ENCODE data around the gene TRIO.

Gene TRIO

DNA sequence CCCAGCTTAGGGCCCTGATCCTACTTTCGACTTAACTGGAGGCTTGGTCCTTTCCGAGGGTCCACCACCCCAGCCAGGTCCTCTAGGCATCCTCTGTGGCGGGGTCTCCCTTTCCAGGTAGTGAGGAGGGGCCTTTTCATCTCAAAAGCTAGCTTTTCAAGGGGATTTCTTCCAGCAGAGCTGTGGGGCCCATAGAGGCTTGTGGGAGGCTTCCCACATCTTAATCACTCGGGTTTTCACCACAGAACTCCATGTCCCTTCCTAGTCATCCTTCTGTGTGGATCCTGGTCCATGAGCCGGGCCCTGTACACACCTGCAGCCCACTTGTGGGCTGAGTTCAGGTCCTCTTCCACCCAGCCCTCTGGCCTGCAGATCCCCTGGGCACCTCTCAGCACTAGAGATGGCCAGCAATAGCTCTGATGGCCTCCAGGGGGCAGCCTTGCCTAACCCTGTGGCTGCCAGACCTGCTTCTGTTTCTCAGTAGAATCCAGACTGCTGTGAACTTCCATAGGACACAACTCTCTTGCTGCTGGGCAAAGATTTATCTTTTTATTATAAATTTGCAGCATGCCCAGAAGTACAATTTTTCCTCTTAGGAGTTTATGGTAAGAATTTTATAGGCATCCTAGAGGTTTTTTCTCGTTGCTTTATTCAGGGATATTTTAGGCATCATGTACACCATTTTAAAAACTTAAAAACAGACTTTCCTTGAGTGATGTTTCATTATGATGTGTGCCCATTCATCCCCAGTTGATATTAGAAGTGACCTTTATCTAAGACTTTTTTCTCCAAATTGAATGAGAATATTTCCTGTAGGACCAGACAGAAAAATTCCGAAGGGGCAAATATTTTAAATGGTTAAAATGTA, 208.9 kb downstream of the TRIO start:
- peak; percentile 35 for DNase-seq (ENCODE audit: low read depth, low spot score)

DNA sequence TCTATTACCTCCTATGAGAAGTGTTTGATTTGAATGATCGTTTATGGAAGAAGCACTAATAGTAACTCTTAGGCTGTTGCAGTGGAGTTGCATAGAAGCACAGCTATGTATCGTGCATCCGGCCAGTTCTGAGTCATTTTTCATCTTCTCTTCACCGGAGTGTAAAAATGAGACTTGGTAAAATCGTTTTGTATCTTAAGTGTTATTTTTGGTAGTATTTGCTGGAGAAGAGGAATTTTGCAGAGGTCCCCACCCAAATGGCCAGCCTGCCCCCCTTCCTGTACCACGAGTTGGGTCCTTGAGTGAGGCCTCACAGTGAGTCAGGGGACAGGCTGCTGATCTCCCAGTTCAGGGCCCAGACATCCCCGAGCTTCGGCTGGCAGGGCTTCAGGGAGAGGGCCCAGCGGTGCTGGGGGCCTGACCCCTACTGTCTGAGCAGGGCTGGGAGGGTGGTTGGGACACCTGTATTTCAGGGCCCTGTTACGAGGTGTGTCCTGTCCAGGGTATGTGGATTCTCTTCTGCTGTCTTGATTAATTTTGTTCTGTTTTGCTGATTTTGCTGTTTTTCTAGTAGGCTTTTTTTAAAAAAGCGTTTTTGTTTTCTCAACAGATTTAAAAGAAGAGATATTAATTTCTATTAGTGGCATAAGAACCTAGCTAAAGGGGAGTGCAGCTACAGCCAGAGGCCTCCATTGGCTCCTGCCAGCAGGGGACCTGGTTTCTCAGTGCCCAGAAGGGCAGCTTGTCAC, 210.8 kb downstream of the TRIO start:
- DNase-seq (ENCODE audit: low read depth, low spot score): no peak

DNA sequence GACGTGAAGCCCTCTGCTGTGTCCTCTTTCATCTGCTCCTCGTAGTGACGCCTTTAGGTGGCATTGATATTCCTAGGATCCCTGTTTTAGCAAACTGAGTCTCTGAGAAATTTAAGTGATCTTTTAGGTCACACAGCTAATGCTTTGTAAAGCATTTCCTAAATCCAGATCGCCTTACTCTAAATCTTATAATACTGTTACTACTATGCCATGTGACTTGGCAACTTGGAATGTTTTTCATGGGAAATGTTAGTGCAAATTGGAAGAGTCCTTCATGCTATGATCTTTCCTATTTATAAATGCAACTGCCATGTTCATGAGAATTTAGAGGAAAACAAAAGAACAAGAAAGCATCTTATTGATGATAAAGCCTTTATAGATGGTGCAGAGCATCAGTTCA, 212.2 kb downstream of the TRIO start:
- DNase-seq (ENCODE audit: low read depth, low spot score): no peak

DNA sequence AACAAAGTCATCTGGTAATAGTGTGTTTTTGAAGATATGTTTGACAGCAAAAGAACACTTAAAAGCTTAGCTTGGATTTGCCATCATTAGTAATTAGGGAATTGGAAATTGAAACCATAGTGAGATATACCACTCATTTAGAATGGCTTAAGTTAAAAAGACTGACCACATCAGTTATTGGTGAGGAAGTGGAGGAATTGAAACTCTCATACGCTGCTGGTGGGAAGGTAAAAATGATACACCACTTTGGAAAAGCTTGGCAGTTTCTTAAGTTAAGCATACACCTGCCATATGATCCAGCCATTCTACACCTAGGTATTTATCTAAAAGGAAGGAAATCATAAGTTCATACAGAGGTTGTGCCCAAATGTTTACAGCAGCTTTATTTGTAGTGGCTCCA, 213.2 kb downstream of the TRIO start:
- DNase-seq (ENCODE audit: low read depth, low spot score): no peak

DNA sequence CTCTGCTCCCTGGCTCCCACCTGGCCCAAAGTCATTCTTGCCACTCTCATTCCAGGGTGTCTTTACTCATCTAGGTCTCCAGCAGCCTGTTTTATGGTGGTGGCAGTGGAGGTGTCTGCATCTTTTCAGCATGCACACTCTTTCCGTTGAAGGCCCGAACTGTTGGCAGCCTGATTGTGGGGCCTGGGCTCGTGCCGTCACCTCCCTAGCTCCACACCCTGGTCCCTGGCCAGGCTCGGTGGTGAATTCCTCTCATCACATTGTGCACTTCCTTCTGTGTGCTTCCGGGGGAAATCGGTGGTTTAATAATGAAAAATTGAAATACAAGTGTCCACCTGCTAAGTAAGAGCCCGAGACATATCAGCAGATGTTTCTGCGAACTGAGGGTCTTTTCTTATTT, 214.3 kb downstream of the TRIO start:
- DNase-seq (ENCODE audit: low read depth, low spot score): no peak

DNA sequence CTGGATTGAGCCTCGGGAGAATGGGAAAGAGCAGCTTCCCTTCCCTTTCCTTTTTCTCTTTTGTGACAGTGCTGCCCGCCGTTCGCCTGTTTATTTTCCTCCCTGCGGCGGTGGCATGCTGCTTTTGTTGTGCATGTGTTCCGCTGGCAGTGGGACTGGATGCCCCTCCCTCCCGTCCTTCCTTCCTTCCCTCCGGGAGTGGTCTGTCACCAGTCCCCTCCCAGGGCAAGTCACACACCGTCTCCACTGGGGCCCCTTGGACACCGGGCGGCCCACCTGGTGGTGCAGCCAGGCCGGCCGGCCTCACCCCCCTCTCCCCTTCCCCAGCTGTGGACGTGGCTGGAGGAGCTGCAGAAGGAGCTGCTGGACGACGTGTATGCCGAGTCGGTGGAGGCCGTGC, 214.7 kb downstream of the TRIO start:
- DNase-seq (ENCODE audit: low read depth, low spot score): no peak

DNA sequence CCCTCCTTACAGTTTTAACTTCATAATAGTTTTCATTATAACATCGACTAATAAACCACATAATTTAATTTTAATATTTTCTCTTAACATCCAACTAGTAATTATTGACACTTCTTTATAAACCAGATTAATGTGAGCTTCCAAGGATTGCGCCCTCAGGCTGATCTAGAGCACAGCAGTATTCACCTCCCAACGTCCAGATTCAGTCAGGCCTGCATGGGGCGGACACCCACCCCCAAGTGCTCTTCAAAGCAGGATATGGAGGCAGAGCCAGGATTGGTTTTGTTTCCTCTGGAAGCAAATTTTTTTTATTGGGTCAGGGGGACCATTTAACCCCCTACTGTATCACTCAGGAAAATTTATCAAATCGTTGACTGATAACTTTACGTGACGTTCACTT, 215.4 kb downstream of the TRIO start:
- no peak for DNase-seq (ENCODE audit: low read depth, low spot score)

DNA sequence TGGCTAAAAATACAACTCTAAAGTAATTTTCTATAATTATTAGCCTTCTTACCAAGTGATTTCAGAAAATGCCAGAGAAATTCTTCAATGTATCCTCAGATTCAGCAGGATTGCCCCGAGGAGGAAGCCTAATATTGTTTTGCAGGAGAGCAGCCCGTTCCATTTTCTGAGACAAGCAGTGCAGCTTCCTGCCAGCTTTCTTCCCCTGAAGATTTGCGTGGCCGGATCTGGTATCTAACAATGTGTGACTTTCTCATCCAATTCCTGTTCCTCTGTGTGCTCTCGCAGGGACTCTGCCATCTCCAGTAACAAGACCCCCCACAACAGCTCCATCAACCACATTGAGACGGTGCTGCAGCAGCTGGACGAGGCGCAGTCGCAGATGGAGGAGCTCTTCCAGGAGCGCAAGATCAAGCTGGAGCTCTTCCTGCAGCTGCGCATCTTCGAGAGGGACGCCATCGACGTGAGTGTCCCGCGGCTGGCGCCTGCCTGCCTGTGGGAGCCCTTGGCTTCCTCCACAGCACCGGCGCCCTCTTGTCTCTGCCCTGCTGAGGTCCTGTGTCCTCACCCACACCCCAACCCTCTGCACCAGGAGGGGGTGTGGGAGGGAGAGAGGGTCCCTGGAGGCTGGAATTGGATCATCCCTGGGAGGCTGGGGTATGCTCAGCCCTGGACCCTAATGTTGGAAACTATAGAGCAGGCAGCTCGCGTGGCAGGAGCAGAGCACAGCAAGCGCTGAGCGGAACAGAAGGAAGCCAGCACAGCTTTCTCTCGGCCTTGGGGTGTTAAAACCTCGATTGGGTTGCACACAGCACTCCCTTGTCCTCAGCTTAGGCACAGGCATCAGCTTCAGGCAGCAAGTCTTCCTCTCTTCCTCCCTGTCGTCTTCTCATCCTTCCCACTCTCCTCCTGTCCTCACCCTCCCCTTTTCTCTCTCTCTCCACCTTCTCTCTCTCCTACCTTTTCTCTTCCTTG, 216.2 kb downstream of the TRIO start:
- no peak for DNase-seq (ENCODE audit: low read depth, low spot score)

DNA sequence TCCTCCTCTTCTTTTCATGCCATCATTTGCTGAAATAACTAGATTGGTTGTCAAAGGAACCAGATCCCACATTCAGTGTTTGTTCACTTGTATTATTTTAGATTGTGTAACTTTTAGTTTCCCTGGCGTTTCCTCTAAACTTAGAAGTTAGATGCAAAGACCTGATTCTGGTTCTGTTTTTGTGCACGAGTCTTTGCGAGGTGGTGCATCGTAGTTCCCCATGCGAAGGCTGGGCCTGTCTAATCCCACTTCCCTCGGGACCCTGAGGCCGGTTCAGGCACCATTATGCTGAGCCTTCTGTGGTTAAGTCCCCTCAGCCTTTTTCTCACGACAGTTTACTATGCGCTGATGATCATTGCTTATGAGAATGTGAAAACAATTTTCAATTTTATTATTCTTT, 219.3 kb downstream of the TRIO start:
- DNase-seq (ENCODE audit: low read depth, low spot score): no peak

DNA sequence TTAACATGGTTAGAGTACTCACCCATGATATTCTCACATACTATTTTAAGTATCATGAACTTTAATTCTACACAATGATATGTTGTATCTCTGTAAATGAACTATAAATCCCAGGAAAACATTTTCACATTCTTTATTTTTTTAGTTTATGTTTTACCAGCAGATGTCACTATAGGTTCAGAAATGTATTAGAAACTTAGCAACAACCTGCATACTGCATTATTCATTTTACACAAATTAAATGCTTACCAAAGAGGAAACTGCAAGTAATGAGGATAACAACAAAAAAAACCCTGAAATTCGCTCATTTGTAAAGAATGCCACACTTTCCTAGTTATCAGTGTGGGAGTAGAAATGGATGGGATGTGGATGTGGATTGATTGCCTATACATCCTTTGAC, 221.0 kb downstream of the TRIO start:
- no peak for DNase-seq (ENCODE audit: low read depth, low spot score)

DNA sequence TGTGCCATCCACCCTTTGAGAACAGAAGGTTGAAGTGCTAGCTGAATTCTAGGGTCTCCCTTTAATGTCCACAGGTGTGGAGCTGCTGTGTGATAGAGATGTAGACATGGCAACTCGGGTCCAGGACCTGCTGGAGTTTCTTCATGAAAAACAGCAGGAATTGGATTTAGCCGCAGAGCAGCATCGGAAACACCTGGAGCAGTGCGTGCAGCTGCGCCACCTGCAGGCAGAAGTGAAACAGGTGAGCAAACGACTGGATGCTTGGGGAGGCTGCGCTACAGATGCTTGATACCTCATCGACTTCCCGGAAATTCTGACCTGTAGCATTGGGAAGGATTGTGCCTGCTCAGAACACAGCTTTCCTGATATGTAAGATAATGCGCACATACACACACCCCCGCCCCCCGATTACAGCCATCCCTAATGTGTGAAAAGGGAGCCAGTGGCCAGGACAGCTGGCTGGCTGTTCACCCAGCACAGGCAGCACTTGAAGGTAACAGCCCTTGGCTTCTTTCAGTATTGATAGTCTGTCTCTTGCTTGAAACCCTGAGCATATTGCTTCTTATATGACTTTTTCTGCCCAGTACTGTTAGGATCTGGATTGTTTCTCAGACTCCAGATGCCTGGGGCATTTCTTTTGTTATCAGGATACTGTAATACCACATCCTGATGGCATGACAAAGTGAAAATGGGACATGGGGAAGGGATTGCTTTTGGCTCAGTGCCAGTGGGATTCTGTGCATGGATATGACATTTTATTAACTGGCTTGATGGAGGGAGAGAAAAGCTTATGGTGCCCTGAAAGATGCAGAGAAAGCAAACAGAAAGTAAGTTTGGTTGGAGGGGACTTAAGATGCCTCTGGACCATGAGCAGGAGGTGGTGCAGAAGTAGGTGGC, 221.7 kb downstream of the TRIO start:
- no peak for DNase-seq (ENCODE audit: low read depth, low spot score)

DNA sequence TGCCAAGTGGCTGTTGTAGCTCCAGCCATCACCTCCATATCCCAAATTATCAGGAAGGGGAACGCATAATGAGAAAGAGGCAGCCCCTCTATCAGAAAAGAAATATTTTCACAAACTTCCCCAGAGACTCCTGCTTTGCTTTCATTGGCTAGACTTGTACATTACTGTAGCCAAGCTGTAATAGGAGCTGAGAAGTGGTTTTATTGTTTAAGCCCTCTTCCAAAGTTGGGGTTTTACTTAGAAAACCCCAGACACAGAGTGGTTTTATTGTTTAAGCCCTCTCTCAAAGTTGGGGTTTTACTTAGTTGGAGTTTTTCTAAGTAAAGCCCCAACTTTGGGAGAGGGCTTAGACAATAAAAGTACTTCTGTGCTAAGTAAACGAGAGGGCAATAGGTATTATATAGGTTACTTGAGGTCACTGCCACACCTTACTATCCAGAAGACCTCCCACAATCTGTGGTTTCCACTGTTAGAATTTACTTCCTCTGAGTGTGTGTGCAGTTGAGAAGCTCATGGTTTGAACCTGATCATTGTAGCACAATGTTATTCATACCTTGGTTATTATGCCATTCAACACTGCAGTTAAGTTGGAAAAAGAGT, 222.8 kb downstream of the TRIO start:
- DNase-seq (ENCODE audit: low read depth, low spot score): no peak

DNA sequence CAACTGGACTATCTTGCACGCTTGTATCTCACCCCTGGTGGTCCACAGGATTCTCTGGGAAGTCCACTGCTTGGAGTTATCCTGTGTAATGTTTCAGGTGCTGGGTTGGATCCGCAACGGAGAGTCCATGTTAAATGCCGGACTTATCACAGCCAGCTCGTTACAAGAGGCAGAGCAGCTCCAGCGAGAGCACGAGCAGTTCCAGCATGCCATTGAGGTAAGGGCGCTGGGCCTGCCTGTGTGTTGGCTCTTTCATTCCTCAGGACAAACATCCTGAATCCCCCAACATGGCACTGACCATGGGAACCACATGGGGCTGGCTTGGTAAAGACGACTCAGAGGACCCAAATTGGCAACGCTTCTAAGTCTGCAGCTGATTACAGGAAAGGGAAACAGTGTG, 223.6 kb downstream of the TRIO start:
- no peak for DNase-seq (ENCODE audit: low read depth, low spot score)

DNA sequence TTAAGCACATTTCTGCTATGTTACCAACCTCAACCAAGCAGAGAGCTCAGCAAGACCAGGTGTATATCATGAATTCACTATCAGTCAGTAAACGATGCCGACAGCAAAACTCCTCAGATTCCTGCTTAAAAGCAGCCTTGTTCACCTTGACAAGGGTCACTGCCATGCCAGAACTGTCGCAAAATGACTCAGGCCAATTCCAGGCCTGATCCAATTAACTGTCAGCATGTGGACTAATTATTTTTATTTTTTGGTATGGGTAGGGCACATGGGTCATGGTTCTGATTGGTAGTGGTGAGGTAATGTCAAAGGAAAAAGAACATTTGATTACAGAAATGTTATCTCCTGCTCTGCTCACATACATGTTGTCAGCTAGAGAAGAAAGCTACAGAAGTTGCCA, 224.2 kb downstream of the TRIO start:
- no peak for DNase-seq (ENCODE audit: low read depth, low spot score)

DNA sequence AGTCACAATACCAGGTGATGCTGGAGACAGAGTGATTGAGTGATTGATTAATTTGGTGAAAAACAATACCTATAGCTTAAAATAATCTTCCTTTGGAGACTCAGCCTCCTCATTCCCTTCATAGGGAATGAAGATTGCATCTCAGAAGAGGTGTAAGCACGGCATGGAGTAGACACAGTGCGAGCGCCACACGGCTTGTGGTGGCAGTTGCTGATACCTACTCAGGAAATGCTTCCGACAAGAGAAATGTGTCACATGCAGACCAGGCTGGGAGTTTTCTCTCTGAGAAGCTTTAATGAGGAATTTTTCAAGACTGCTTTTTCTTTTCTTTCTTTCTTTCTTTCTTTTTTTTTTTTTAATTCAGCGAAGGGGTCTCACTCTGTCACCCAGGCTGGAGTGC, 226.6 kb downstream of the TRIO start:
- DNase-seq (ENCODE audit: low read depth, low spot score): no peak

DNA sequence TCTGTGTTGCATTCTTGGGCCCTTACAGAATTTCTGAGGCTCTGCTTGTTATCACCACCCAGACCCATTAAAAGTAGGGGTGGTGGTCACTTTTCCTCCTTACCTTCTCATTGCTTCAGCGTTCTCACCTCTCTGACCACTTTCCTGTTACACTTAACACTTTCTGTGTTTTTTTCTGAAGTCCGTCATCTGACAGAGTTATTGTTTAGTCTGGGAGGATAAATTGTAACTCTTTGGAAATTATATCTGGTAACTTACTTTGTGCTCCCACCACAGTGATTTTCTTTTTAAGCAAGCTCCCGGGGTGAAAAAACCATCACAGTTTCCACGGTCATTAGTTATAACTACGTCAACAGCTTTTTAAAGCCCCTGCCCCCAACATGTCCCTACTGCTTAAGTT, 227.2 kb downstream of the TRIO start:
- DNase-seq (ENCODE audit: low read depth, low spot score): no peak

DNA sequence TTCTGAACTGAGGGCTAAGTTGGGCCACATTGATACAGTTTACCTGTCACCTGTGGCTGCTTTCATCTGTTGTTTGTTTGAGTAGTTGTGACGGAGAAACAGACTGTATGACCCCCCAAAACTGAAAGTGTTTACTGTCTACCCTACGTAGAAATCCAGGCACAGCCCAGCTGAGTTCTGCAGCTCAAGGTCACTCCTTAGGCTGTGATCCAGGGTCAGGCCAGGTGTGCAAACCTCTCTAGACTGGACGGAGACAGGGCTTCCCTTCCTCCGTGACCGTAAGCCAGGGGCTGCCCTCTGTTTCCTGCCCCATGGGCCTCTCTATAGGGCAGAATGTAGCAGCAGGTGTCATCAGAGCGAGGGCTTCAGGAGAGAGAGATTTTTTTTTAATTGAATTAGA, 230.5 kb downstream of the TRIO start:
- no peak for DNase-seq (ENCODE audit: low read depth, low spot score)

DNA sequence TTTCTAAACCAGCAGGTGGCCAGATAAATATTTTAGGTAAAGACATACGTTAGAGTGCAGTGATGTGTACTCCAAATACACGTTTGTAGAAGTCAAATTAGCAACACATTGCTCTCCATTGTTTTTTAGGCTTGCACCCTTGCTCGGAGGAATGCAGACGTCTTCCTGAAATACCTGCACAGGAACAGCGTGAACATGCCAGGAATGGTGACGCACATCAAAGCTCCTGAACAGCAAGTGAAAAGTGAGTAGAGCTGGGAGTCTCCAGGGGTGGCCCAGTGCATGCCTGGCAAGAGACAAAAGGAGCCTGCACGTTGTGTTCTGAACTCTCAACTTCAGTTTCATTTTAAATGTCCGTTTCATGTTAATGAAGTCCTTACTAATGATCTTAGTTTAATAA, 231.0 kb downstream of the TRIO start:
- DNase-seq (ENCODE audit: low read depth, low spot score): no peak

DNA sequence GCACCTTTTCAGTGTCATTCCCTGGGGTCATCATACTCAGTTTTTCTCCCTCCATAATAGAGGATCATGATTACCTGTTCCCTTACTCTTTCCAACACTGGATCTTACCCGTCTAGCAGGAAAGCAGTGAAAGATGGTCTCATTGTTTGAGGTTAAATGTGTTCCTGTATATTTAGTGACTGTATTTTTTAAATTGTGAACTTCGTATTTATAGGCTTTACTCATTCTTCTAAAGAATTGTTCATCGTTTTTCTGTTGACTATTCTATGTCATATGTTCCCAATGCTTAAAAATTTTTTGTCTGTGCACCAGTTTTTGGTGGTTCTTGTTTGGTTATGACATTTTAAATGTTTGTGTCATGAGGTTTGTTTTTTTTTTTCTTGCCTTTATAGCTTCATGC, 233.6 kb downstream of the TRIO start:
- no peak for DNase-seq (ENCODE audit: low read depth, low spot score)

DNA sequence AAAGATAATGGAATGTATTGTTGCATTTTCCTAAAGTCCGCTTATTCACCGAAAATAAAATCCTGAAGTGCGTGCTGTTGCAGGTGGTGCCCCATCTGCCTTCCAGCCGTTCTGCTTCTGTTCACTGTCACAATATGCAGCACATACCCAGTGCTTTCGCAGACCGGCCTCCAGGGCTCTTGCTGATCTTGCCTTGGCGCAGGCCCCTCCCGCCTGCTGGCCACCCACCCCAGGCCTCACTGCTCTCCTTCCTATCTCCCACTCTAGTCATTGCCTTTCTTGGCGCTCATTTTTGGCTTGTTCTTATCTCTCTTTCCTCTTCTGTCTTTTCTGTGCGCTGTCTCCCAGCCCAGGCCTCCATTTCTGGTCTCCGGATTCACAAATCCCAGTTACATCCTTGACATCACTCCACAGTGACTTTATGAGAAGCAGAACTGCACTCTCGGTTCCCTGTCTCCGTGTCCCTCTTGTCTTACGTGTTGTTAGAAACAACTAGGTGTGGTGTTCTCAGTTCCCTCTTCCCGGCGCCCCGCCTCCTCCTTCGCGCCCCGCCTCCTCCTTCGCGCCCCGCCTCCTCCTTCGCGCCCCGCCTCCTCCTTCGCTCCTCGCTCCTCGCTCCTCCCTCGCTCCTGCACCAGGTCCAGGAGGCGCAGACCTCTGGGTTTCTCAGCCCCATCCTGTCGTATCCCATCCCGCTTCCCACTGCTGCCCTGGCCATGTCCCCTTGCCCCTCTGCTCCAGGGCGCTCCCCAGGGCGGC, 236.8 kb downstream of the TRIO start:
- no peak for DNase-seq (ENCODE audit: low read depth, low spot score)

All from smooth muscle cell of the brain vasculature (primary cell).